Calu3 (cell line): ENCODE measurements around the gene TUBB2A. TPM values are rescaled to one million over a fixed set of nuclear protein-coding genes. Genes with fewer than 3 reads are reported as not detected.
"Not testable (repeated sequence)": the region's sequence is repeated elsewhere in the genome, so short reads cannot be mapped to it uniquely, and the experiment has no call there.

Experiments
- BruUV-seq: library from RNA; stranded (reverse); fragments of 400-500 nt; replicated peaks from 2 replicates; lab custom pipeline; 2021; lab: Mats Ljungman, UMichigan
- CTCF ChIA-PET: fragments of 300-600 bp; sonication (Branson Sonifier 250); formaldehyde crosslinking; loops from one replicate; lab custom pipeline; 2022; ENCODE audit warnings: antibody characterized with exemption; lab: Charles Lee
- DNase-seq: peaks from one replicate; pipeline ENCODE4 v3.0.0; 2022
- H3K27ac Mint-ChIP-seq: one replicate; pipeline ENCODE4 v1.8.0; 2022; ENCODE audit warnings: mixed read lengths; ENCODE audit not compliant: unreplicated experiment
- H3K27me3 Mint-ChIP-seq: one replicate; pipeline ENCODE4 v1.8.0; 2022; ENCODE audit warnings: mixed read lengths; ENCODE audit not compliant: unreplicated experiment
- H3K36me3 Mint-ChIP-seq: one replicate; pipeline ENCODE4 v1.8.0; 2022; ENCODE audit warnings: mild to moderate bottlenecking, moderate library complexity, mixed read lengths; ENCODE audit not compliant: insufficient read depth, unreplicated experiment
- H3K4me1 Mint-ChIP-seq: one replicate; pipeline ENCODE4 v1.8.0; 2022; ENCODE audit warnings: mild to moderate bottlenecking, low read depth, mixed read lengths; ENCODE audit not compliant: unreplicated experiment
- H3K4me3 Mint-ChIP-seq: one replicate; pipeline ENCODE4 v1.8.0; 2022; ENCODE audit warnings: mild to moderate bottlenecking, low read depth, moderate library complexity, mixed read lengths; ENCODE audit not compliant: unreplicated experiment
- H3K9me3 Mint-ChIP-seq: one replicate; pipeline ENCODE4 v1.8.0; 2022; ENCODE audit warnings: low read depth, mixed read lengths; ENCODE audit not compliant: unreplicated experiment
- intact Hi-C: fragments of 100-400 bp; cut with micrococcal nuclease; formaldehyde crosslinking; loops from one replicate; pipeline ENCODE4 v1.10.0; 2022; ENCODE audit not compliant: unreplicated experiment
- total RNA-seq: library from RNA; stranded (reverse); gene quantifications from 2 replicates; pipeline ENCODE4 v1.2.3, GENCODE V29; 2022
- TF ChIP-seq, protein P1 (sequence below): fragments of 200-600 bp; IDR thresholded peaks from one replicate; pipeline ENCODE4 v1.8.0; 2022; ENCODE audit warnings: antibody characterized with exemption; ENCODE audit not compliant: unreplicated experiment

Gene TUBB2A
- total RNA-seq, 1 experiment from 2014 or later, result 17.6 TPM

DNA sequence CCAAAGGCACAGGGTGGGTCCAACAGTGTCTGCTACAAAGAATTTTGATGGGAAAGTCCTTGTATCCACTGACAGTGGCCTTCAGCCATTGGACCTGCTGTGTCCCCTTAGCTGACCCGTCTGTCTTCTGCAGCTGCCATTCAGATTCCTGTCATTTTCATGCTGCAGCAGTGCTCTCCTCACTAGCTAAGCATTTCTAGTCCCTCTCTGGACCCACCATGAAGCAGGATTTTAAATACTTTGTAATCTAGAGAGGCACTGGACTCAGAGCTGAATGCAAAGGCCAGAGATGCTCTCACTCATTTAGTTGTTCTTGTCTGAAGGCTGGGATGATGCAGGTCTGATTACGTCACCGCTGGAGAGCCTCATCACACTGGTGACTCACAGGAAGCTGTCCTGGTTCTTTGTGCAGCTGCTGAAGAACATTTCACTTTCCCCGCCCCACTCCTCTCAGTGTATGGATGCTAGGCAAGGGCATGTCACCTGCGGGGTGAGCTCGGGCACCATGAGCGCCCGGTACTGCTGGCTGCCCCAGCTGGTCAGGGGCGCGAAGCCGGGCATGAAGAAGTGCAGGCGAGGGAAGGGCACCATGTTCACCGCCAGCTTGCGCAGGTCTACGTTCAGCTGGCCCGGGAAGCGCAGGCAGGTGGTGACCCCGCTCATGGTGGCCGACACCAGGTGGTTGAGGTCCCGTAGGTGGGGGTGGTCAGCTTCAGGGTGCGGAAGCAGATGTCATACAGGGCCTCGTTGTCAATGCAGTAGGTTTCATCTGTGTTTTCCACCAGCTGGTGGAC, 19.4 kb upstream of the TUBB2A start:
- H3K36me3 Mint-ChIP-seq, result no peaks in the 10 kb centered on the region
- no peak overlapping the region for H3K4me3 Mint-ChIP-seq
- TF ChIP-seq, protein P1, sequence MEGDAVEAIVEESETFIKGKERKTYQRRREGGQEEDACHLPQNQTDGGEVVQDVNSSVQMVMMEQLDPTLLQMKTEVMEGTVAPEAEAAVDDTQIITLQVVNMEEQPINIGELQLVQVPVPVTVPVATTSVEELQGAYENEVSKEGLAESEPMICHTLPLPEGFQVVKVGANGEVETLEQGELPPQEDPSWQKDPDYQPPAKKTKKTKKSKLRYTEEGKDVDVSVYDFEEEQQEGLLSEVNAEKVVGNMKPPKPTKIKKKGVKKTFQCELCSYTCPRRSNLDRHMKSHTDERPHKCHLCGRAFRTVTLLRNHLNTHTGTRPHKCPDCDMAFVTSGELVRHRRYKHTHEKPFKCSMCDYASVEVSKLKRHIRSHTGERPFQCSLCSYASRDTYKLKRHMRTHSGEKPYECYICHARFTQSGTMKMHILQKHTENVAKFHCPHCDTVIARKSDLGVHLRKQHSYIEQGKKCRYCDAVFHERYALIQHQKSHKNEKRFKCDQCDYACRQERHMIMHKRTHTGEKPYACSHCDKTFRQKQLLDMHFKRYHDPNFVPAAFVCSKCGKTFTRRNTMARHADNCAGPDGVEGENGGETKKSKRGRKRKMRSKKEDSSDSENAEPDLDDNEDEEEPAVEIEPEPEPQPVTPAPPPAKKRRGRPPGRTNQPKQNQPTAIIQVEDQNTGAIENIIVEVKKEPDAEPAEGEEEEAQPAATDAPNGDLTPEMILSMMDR, result no peak
- CTCF ChIA-PET, result interaction anchor here (0.6 kb wide), 1 partner anchor 14 kb away, joined by 3 read pairs; no protein-coding TSS in a partner anchor
- H3K27ac Mint-ChIP-seq, result no peak overlapping the region
- intact Hi-C loops, result no loop called here
- no TSS peak for BruUV-seq
- peaks cover 13% of the 10 kb centered on the region for H3K27me3 Mint-ChIP-seq
- no peaks in the 10 kb centered on the region for H3K4me1 Mint-ChIP-seq
- DNase-seq, result no peak
- no peaks in the 10 kb centered on the region for H3K9me3 Mint-ChIP-seq

DNA sequence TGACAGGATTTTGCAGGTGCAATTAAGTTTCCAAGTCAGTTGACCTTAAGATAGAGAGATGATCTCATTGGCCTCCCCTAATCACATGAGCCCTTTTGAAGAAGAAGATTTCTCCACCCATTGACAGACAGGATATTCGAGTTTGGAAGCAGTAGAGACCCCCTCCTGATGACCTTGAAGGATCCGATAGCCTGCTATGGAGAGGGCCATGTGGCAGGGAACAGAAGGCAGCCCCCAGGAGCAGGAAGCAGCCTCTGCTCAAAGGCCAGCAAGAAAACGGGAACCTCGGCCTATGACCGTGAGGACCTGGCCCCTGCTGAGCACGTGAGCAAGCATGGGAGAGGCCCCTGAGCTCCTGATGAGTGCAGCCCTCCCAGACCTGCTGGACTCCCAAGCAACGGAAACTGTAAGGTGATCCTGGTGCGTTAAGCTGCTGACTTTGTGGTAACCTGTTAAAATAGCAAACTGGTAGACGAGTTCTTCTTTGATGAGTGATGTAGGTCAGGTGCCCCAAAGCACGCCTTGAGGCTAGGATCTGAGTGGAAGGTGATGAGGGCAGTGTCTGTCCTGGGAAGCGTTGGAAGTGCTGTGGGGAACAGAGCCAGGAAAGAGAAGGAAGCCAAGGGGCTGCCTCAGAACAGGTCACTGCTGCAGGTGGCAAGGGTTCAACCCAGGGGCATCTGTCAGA, 18.5 kb upstream of the TUBB2A start:
- intact Hi-C loops, result no loop called here
- CTCF ChIA-PET, result no interaction called here
- H3K27ac Mint-ChIP-seq, result no peak overlapping the region
- no TSS peak for BruUV-seq
- no peaks in the 10 kb centered on the region for H3K36me3 Mint-ChIP-seq
- H3K4me1 Mint-ChIP-seq, result no peaks in the 10 kb centered on the region
- no peak for DNase-seq
- TF ChIP-seq, protein P1, result no peak
- peaks cover 13% of the 10 kb centered on the region for H3K27me3 Mint-ChIP-seq
- no peak overlapping the region for H3K4me3 Mint-ChIP-seq
- no peaks in the 10 kb centered on the region for H3K9me3 Mint-ChIP-seq

DNA sequence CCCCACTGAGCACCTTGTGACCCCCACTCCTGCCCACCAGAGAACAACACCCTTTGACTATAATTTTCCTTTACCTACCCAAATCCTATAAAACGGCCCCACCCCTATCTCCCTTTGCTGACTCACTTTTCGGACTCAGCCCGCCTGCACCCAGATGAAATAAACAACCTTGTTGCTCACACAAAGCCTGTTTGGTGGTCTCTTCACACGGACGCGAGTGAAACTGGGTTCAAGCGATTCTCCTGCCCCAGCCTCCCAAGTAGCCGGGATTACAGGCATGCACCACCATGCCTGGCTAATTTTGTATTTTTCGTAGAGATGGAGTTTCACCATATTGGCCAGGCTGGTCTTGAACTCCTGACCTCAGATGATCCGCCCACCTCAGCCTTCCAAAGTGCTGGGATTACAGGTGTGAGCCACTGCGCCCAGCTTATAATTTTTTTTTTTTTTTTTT, 16.3 kb upstream of the TUBB2A start:
- H3K4me3 Mint-ChIP-seq, H3K36me3 Mint-ChIP-seq, DNase-seq, intact Hi-C loops, H3K9me3 Mint-ChIP-seq, H3K27ac Mint-ChIP-seq, H3K4me1 Mint-ChIP-seq, BruUV-seq: not testable (repeated sequence)
- H3K27me3 Mint-ChIP-seq, result peaks cover 13% of the 10 kb centered on the region
- CTCF ChIA-PET, result interaction anchor here (0.6 kb wide), 1 partner anchor 241 kb away, joined by 11 read pairs; no protein-coding TSS in a partner anchor

DNA sequence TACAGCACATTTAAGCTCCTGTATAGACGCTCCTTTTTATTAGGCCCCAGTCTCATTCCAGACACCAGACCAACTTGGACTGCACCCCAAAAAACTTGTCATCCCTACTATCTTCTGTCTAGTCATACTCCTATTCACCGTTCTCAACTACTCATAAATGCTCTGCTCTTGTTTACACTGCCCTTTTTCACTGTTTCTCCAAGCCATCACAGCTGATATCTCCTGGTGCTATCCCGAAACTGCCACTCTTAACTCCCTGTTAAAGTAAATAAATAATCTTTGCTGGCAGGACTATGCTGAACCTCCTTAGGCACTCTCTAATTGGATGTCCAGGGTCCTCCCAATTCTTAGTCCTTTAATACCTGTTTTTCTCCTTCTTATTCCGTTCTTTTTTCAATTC, 15.4 kb upstream of the TUBB2A start:
- H3K36me3 Mint-ChIP-seq, intact Hi-C loops, BruUV-seq, H3K4me3 Mint-ChIP-seq, H3K4me1 Mint-ChIP-seq, DNase-seq, H3K27ac Mint-ChIP-seq, H3K9me3 Mint-ChIP-seq: not testable (repeated sequence)
- H3K27me3 Mint-ChIP-seq, result peaks cover 13% of the 10 kb centered on the region
- CTCF ChIA-PET, result interaction anchor here (0.6 kb wide), 2 partner anchors 241 to 711 kb away, joined by 5 to 11 read pairs; no protein-coding TSS in a partner anchor

DNA sequence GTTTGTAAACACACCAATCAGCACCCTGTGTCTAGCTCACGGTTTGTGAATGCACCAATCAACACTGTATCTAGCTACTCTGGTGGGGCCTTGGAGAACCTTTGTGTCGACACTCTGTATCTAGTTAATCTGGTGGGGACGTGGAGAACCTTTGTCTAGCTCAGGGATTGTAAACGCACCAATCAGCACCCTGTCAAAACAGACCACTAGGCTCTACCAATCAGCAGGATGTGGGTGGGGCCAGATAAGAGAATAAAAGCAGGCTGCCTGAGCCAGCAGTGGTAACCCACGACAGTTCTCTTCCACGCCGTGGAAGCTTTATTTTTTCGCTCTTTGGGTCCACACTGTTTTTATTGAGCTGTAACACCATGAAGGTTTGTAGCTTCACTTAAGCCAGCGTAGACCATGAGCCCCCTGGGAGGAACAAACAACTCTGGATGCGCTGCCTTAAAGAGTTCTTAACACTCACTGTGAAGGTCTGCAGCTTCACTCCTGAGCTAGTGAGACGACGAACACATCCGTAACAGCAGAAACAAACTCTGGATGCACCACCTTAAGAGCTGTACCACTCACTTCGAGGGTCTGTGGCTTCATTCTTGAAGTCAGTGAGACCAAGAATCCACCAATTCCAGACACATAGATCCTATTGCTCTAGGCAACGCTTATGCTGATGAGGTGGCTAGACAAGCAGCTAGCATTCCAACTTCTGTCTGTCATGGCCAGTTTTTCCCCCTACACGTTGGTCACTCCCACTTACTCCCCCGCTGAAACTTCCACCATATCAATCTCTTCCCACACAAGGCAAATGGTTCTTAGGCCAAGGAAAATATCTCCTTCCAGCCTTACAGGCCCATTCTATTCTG, 14.2 kb upstream of the TUBB2A start:
- BruUV-seq, CTCF ChIA-PET, H3K4me1 Mint-ChIP-seq, DNase-seq, intact Hi-C loops, H3K9me3 Mint-ChIP-seq, H3K36me3 Mint-ChIP-seq, H3K27ac Mint-ChIP-seq, H3K4me3 Mint-ChIP-seq: not testable (repeated sequence)
- peaks cover 12% of the 10 kb centered on the region for H3K27me3 Mint-ChIP-seq

DNA sequence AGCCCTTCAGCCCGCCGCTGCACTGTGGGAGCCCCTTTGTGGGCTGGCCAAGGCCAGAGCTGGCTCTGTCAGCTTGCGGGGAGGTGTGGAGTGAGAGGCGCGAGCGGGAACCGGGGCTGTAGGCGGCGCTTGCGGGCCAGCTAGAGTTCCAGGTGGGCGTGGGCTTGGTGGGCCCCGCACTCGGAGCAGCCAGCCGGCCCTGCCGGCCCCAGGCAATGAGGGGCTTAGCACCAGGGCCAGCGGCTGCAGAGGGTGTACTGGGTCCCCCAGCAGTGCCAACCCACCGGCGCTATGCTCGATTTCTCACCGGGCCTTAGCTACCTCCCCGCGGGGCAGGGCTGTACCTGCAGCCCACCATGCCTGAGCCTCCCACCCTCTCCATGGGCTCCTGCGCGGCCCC, 13.3 kb upstream of the TUBB2A start:
- H3K4me3 Mint-ChIP-seq, H3K27ac Mint-ChIP-seq, CTCF ChIA-PET, H3K9me3 Mint-ChIP-seq, H3K4me1 Mint-ChIP-seq, BruUV-seq, DNase-seq, H3K27me3 Mint-ChIP-seq, H3K36me3 Mint-ChIP-seq, intact Hi-C loops: not testable (repeated sequence)

DNA sequence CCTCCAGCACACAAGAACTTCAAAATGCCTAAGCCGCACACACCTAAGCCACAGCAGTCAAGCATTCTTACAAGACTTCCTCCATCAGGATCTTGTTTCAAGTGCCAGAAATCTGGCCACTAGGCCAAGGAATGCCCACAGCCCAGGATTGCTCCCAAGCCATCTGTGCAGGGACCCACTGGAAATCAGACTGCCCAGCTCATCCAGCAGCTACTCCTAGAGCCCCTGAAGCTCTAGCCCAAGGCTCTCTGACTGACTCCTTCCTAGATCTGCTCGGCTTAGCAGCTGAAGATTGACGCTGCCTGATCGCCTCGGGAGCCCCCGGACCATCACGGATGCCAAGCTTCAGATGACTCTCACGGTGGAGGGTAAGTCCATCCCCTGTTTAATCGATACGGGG, 10.7 kb upstream of the TUBB2A start:
- DNase-seq, H3K27me3 Mint-ChIP-seq, H3K9me3 Mint-ChIP-seq, H3K4me1 Mint-ChIP-seq, intact Hi-C loops, H3K27ac Mint-ChIP-seq, H3K4me3 Mint-ChIP-seq, H3K36me3 Mint-ChIP-seq, CTCF ChIA-PET, BruUV-seq: not testable (repeated sequence)
